KMS-11 (cell line): ENCODE data around the gene TANC1.

Experiments used
- H2AFZ ChIP-seq: fragments of 200-600 bp; sonication (generic); 2 replicates; pipeline ENCODE4 v1.6.1; 2016; ENCODE audit warnings: antibody characterized with exemption, mixed run types, low read depth
- H3K27ac ChIP-seq: fragments of 200-600 bp; sonication (generic); 2 replicates; pipeline ENCODE4 v1.6.1; 2016; ENCODE audit warnings: mild to moderate bottlenecking, mixed run types
- H3K27me3 ChIP-seq: fragments of 200-600 bp; sonication (generic); 2 replicates; pipeline ENCODE4 v1.6.1; 2017; ENCODE audit warnings: mild to moderate bottlenecking, low read depth, mixed run types, moderate library complexity; ENCODE audit not compliant: insufficient read depth
- H3K36me3 ChIP-seq: fragments of 200-600 bp; sonication (generic); 2 replicates; pipeline ENCODE4 v1.6.1; 2017; ENCODE audit warnings: mild to moderate bottlenecking, mixed run types; ENCODE audit not compliant: insufficient read depth
- H3K4me1 ChIP-seq: fragments of 200-600 bp; sonication (generic); 2 replicates; pipeline ENCODE4 v1.6.1; 2016; ENCODE audit warnings: mild to moderate bottlenecking, low read depth, mixed run types; ENCODE audit not compliant: poor library complexity, severe bottlenecking
- H3K4me2 ChIP-seq: fragments of 200-600 bp; sonication (generic); 2 replicates; pipeline ENCODE4 v1.7.0; 2016; ENCODE audit warnings: mild to moderate bottlenecking, mixed run types
- H3K4me3 ChIP-seq: fragments of 200-600 bp; sonication (generic); IDR thresholded peaks from 2 replicates; pipeline ENCODE4 v1.6.1; 2017; ENCODE audit warnings: low read depth, low read length, mixed read lengths; ENCODE audit not compliant: insufficient read depth
- H3K79me2 ChIP-seq: fragments of 200-600 bp; sonication (generic); 2 replicates; pipeline ENCODE4 v1.6.1; 2016; ENCODE audit warnings: low read depth, mixed run types; ENCODE audit not compliant: insufficient read depth
- H3K9ac ChIP-seq: fragments of 200-600 bp; sonication (generic); 2 replicates; pipeline ENCODE4 v1.6.1; 2016; ENCODE audit warnings: mild to moderate bottlenecking, mixed run types
- H4K20me1 ChIP-seq: fragments of 200-600 bp; sonication (generic); 2 replicates; pipeline ENCODE4 v1.6.1; 2016; ENCODE audit warnings: mild to moderate bottlenecking, mixed run types; ENCODE audit not compliant: insufficient read depth
- CTCF ChIP-seq: fragments of 200-600 bp; sonication (generic); conservative IDR thresholded peaks from 2 replicates; pipeline ENCODE4 v1.6.1; 2017; ENCODE audit warnings: low read depth, mild to moderate bottlenecking, antibody characterized with exemption, low read length, moderate library complexity, mixed read lengths

The TANC1 gene

GRCh38 chr2:159226608-159227385 is 258.4 kb downstream of the TANC1 start:
- no peaks in the 10 kb centered on the region for H3K27me3 ChIP-seq
- no peak overlapping the region for H3K4me3 ChIP-seq
- H3K36me3 ChIP-seq: no peaks in the 10 kb centered on the region
- TF ChIP-seq CTCF: no peak
- H3K4me2 ChIP-seq: no peak overlapping the region
- no peak overlapping the region for H3K9ac ChIP-seq
- H3K27ac ChIP-seq: no peak overlapping the region
- no peaks in the 10 kb centered on the region for H4K20me1 ChIP-seq
- peaks cover 12% of the 10 kb centered on the region for H3K4me1 ChIP-seq
- H2AFZ ChIP-seq: no peak overlapping the region
- no peaks in the 10 kb centered on the region for H3K79me2 ChIP-seq

GRCh38 chr2:159227467-159227866 is 259.0 kb downstream of the TANC1 start:
- Histone ChIP-seq H4K20me1 (no peaks in the 10 kb centered on the region), H2AFZ (no peak overlapping the region)

GRCh38 chr2:159228081-159228581 is 259.7 kb downstream of the TANC1 start:
- no peak overlapping the region for H3K27ac ChIP-seq
- no peaks in the 10 kb centered on the region for H3K79me2 ChIP-seq
- H3K36me3 ChIP-seq: no peaks in the 10 kb centered on the region
- no peak overlapping the region for H3K4me3 ChIP-seq
- H4K20me1 ChIP-seq: no peaks in the 10 kb centered on the region
- peaks cover 12% of the 10 kb centered on the region for H3K4me1 ChIP-seq
- no peak overlapping the region for H3K9ac ChIP-seq
- no peak overlapping the region for H2AFZ ChIP-seq
- H3K4me2 ChIP-seq: no peak overlapping the region
- TF ChIP-seq CTCF: no peak
- no peaks in the 10 kb centered on the region for H3K27me3 ChIP-seq

More at GRCh38 chr2:159227467-159227866, 259.0 kb downstream of the TANC1 start:
- Histone ChIP-seq H3K27me3 (no peaks in the 10 kb centered on the region), H3K27ac (no peak overlapping the region), H3K4me2 (no peak overlapping the region), H3K79me2 (no peaks in the 10 kb centered on the region), H3K9ac (no peak overlapping the region), H3K4me3 (no peak overlapping the region), H3K4me1 (peaks cover 12% of the 10 kb centered on the region), H3K36me3 (no peaks in the 10 kb centered on the region)
- no peak for TF ChIP-seq CTCF

GRCh38 chr2:159229476-159230144 is 261.2 kb downstream of the TANC1 start:
- H3K4me2 ChIP-seq: no peak overlapping the region
- no peak overlapping the region for H3K27ac ChIP-seq
- no peak overlapping the region for H3K4me3 ChIP-seq
- TF ChIP-seq CTCF: no peak
- no peaks in the 10 kb centered on the region for H3K27me3 ChIP-seq
- no peak overlapping the region for H3K9ac ChIP-seq
- no peak overlapping the region for H2AFZ ChIP-seq
- H3K4me1 ChIP-seq: peaks cover 12% of the 10 kb centered on the region
- no peaks in the 10 kb centered on the region for H4K20me1 ChIP-seq
- H3K36me3 ChIP-seq: no peaks in the 10 kb centered on the region
- H3K79me2 ChIP-seq: no peaks in the 10 kb centered on the region
